Lower leg skin (tissue), 3 donors: ENCODE results near the gene CDH23.

Experiments used
- POLR2A ChIP-seq, 2 donors: fragments of 450-650 bp; IDR thresholded peaks; one replicate each; pipeline ENCODE4 v1.6.1; 2016 to 2017; ENCODE audit warnings: antibody characterized with exemption in 2 of 2, mild to moderate bottlenecking in 1 of 2, moderate library complexity in 1 of 2
- TF ChIP-seq, protein P1 (sequence below), 3 donors: fragments of 450-650 bp; IDR thresholded peaks; one replicate each; pipeline ENCODE4 v1.5.1; 2016; ENCODE audit warnings: antibody characterized with exemption in 3 of 3, mild to moderate bottlenecking in 3 of 3, moderate library complexity in 2 of 3

DNA sequence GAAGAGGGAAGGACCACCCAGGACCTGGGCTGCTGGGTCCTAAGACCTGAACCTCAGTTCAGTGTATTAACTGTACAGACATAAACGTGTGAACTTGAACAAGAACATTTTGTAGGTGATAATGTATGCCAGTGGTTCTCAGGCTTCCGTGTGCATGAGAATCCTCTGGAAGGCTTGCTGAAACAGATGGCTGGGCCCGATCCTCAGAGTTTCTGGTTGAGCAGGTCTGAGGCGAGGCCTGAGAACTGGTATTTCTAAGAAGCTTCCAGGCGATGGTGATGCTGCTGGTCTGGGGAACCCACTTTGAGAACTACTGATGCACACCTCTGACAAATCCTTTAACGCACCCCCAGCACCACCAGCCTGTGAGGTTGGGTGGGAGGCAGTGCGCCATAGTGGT lies 70.4 kb downstream of the CDH23 start:
- TF ChIP-seq, protein P1, sequence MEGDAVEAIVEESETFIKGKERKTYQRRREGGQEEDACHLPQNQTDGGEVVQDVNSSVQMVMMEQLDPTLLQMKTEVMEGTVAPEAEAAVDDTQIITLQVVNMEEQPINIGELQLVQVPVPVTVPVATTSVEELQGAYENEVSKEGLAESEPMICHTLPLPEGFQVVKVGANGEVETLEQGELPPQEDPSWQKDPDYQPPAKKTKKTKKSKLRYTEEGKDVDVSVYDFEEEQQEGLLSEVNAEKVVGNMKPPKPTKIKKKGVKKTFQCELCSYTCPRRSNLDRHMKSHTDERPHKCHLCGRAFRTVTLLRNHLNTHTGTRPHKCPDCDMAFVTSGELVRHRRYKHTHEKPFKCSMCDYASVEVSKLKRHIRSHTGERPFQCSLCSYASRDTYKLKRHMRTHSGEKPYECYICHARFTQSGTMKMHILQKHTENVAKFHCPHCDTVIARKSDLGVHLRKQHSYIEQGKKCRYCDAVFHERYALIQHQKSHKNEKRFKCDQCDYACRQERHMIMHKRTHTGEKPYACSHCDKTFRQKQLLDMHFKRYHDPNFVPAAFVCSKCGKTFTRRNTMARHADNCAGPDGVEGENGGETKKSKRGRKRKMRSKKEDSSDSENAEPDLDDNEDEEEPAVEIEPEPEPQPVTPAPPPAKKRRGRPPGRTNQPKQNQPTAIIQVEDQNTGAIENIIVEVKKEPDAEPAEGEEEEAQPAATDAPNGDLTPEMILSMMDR (IDR thresholded peaks at IDR 0.05): no peak
- TF ChIP-seq POLR2A (IDR thresholded peaks at IDR 0.05): no peak
